Parathyroid adenoma (tissue), 2 donors: Measurements from ENCODE around the gene GM2A.

Source experiments
- H2AFZ ChIP-seq: fragments of 300-600 bp; sonication (generic); one replicate; pipeline ENCODE4 v1.7.0; 2017; ENCODE audit warnings: antibody characterized with exemption, mild to moderate bottlenecking
- H3K27ac ChIP-seq: fragments of 300-600 bp; sonication (generic); one replicate; pipeline ENCODE4 v1.7.0; 2017
- H3K27me3 ChIP-seq: fragments of 300-600 bp; sonication (generic); one replicate; pipeline ENCODE4 v1.7.0; 2017; ENCODE audit warnings: low read length; ENCODE audit not compliant: control insufficient read depth, insufficient read depth
- H3K36me3 ChIP-seq: fragments of 300-600 bp; sonication (generic); one replicate; pipeline ENCODE4 v1.7.0; 2017; ENCODE audit warnings: low read length; ENCODE audit not compliant: control insufficient read depth, insufficient read depth
- H3K4me1 ChIP-seq: fragments of 300-600 bp; sonication (generic); one replicate; pipeline ENCODE4 v1.7.0; 2017; ENCODE audit warnings: control low read depth
- H3K4me2 ChIP-seq: fragments of 300-600 bp; sonication (generic); one replicate; pipeline ENCODE4 v1.7.0; 2017; ENCODE audit warnings: low read length
- H3K4me3 ChIP-seq: fragments of 300-600 bp; sonication (generic); one replicate; pipeline ENCODE4 v1.7.0; 2017; ENCODE audit warnings: low read depth, low read length
- H3K79me2 ChIP-seq: fragments of 300-600 bp; sonication (generic); one replicate; pipeline ENCODE4 v1.7.0; 2017; ENCODE audit warnings: control low read depth
- H3K9ac ChIP-seq: fragments of 300-600 bp; sonication (generic); one replicate; pipeline ENCODE4 v1.7.0; 2017; ENCODE audit warnings: mild to moderate bottlenecking
- H3K9me3 ChIP-seq: fragments of 300-600 bp; sonication (generic); one replicate; pipeline ENCODE4 v1.7.0; 2017; ENCODE audit warnings: low read length; ENCODE audit not compliant: control insufficient read depth
- CTCF ChIP-seq: fragments of 300-600 bp; sonication (generic); IDR thresholded peaks from one replicate; pipeline ENCODE4 v1.7.0; 2017; ENCODE audit warnings: antibody characterized with exemption, mild to moderate bottlenecking
- donor health status: primary hyperparathyroidism.

The GM2A gene

GRCh38 chr5:151284392-151284967 is 31.5 kb downstream of the GM2A start:
- Histone ChIP-seq H3K27me3 (no peaks in the 10 kb centered on the region), H3K4me1 (no peaks in the 10 kb centered on the region)

GRCh38 chr5:151285683-151286082 is 32.7 kb downstream of the GM2A start:
- H3K9ac ChIP-seq = no peak overlapping the region
- H3K4me3 ChIP-seq = no peak overlapping the region
- no peak for TF ChIP-seq CTCF
- H3K79me2 ChIP-seq = no peaks in the 10 kb centered on the region
- H3K36me3 ChIP-seq = no peaks in the 10 kb centered on the region
- H3K27me3 ChIP-seq = no peaks in the 10 kb centered on the region
- no peak overlapping the region for H3K27ac ChIP-seq
- no peaks in the 10 kb centered on the region for H3K9me3 ChIP-seq
- H3K4me1 ChIP-seq = no peaks in the 10 kb centered on the region
- no peak overlapping the region for H3K4me2 ChIP-seq
- H2AFZ ChIP-seq = no peak overlapping the region

More at GRCh38 chr5:151284392-151284967, 31.5 kb downstream of the GM2A start:
- no peak overlapping the region for H3K4me3 ChIP-seq
- H3K79me2 ChIP-seq = no peaks in the 10 kb centered on the region
- no peak overlapping the region for H3K27ac ChIP-seq
- H3K9me3 ChIP-seq = no peaks in the 10 kb centered on the region
- H2AFZ ChIP-seq = no peak overlapping the region
- H3K9ac ChIP-seq = no peak overlapping the region
- H3K4me2 ChIP-seq = no peak overlapping the region
- H3K36me3 ChIP-seq = no peaks in the 10 kb centered on the region
- no peak for TF ChIP-seq CTCF

- no peaks in the 10 kb centered on the region for H3K79me2 ChIP-seq
- H3K4me2 ChIP-seq = no peak overlapping the region
- H3K4me1 ChIP-seq = no peaks in the 10 kb centered on the region
- H3K27ac ChIP-seq = no peak overlapping the region
- no peak overlapping the region for H2AFZ ChIP-seq
- no peak overlapping the region for H3K9ac ChIP-seq
- no peak for TF ChIP-seq CTCF
- H3K9me3 ChIP-seq = no peaks in the 10 kb centered on the region
- H3K4me3 ChIP-seq = no peak overlapping the region
- H3K36me3 ChIP-seq = no peaks in the 10 kb centered on the region
- H3K27me3 ChIP-seq = no peaks in the 10 kb centered on the region
Observed at GRCh38 chr5:151286246-151286645, 33.3 kb downstream of the GM2A start.

- H3K9ac ChIP-seq = no peak overlapping the region
- H3K4me1 ChIP-seq = no peaks in the 10 kb centered on the region
- no peaks in the 10 kb centered on the region for H3K36me3 ChIP-seq
- no peak for TF ChIP-seq CTCF
- no peak overlapping the region for H3K27ac ChIP-seq
- no peaks in the 10 kb centered on the region for H3K9me3 ChIP-seq
- no peak overlapping the region for H3K4me3 ChIP-seq
- no peaks in the 10 kb centered on the region for H3K79me2 ChIP-seq
- peak overlapping the region; percentile 9 for H2AFZ ChIP-seq
- H3K27me3 ChIP-seq = no peaks in the 10 kb centered on the region
- no peak overlapping the region for H3K4me2 ChIP-seq
Observed at GRCh38 chr5:151288180-151288579, 35.2 kb downstream of the GM2A start.

GRCh38 chr5:151293624-151294023 is 40.6 kb downstream of the GM2A start:
- H3K79me2 ChIP-seq = no peaks in the 10 kb centered on the region
- H3K4me3 ChIP-seq = no peak overlapping the region
- no peaks in the 10 kb centered on the region for H3K9me3 ChIP-seq
- H3K4me2 ChIP-seq = no peak overlapping the region
- H3K27ac ChIP-seq = no peak overlapping the region
- no peak for TF ChIP-seq CTCF
- no peaks in the 10 kb centered on the region for H3K4me1 ChIP-seq
- H3K9ac ChIP-seq = no peak overlapping the region
- no peaks in the 10 kb centered on the region for H3K36me3 ChIP-seq
- H2AFZ ChIP-seq = no peak overlapping the region
- no peaks in the 10 kb centered on the region for H3K27me3 ChIP-seq
